Thoracic aorta (tissue), 2 donors: ENCODE measurements around the gene LRMDA. TPM values are rescaled to one million over a fixed set of nuclear protein-coding genes. Genes with fewer than 3 reads are reported as not detected.

ENCODE experiments used
- ATAC-seq: fragments of 150-250 bp; one replicate; pipeline ENCODE4 v1.8.0; 2017; ENCODE audit warnings: low read depth; ENCODE audit not compliant: insufficient number of reproducible peaks, low FRiP score
- DNase-seq: peaks from one replicate; pipeline ENCODE4 v3.0.0-alpha.2; 2020; ENCODE audit warnings: low spot score
- H3K27ac ChIP-seq, 2 donors: fragments of 200-600 bp; sonication (generic); 1 replicate in 1 of 2; 2 replicates in 1 of 2; pipeline ENCODE4 v1.5.1; 2016; ENCODE audit warnings: mild to moderate bottlenecking in 2 of 2, moderate library complexity in 2 of 2
- H3K27me3 ChIP-seq: fragments of 200-600 bp; sonication (generic); replicated peaks from 2 replicates; pipeline ENCODE4 v1.6.0; 2016; ENCODE audit warnings: mild to moderate bottlenecking; ENCODE audit not compliant: insufficient read depth
- H3K36me3 ChIP-seq: fragments of 200-600 bp; sonication (generic); one replicate; pipeline ENCODE4 v1.5.1; 2016
- H3K4me1 ChIP-seq, 2 donors: fragments of 200-600 bp; sonication (generic); 1 replicate in 1 of 2; 2 replicates in 1 of 2; pipeline versions ENCODE4 v1.5.1 to v1.6.0; 2016; ENCODE audit warnings: low read depth in 2 of 2, mild to moderate bottlenecking in 1 of 2; ENCODE audit not compliant: control insufficient read depth in 1 of 2
- H3K4me3 ChIP-seq: fragments of 200-600 bp; sonication (generic); 2 replicates; pipeline ENCODE4 v1.5.1; 2016; ENCODE audit warnings: mild to moderate bottlenecking
- H3K9me3 ChIP-seq: fragments of 200-600 bp; sonication (generic); 2 replicates; pipeline ENCODE4 v1.5.1; 2016
- CTCF ChIP-seq: fragments of 200-600 bp; sonication (generic); IDR thresholded peaks from one replicate; pipeline ENCODE4 v1.5.1; 2019; ENCODE audit warnings: antibody characterized with exemption
- total RNA-seq, 2 donors: library from RNA; depleted of rRNA; stranded (reverse); fragments of >200 nt; gene quantifications; one replicate each; pipeline versions ENCODE4 v1.1.0 to v1.2.3, GENCODE V29; 2016

LRMDA gene
- total RNA-seq, 2 donors from 2014 or later = 8.3 to 36.6 TPM

GRCh38 chr10:75950997-75951589 lies 519.7 kb downstream of the LRMDA start:
- TF ChIP-seq CTCF = no peak
- Histone ChIP-seq H3K4me3 (no peak overlapping the region), H3K4me1 (no peaks in the 10 kb centered on the region), H3K9me3 (no peaks in the 10 kb centered on the region), H3K27me3 (no peaks in the 10 kb centered on the region), H3K36me3 (no peaks in the 10 kb centered on the region), H3K27ac (no peak overlapping the region)
- ATAC-seq (no peak), DNase-seq (no peak)

GRCh38 chr10:75951627-75952026 lies 520.2 kb downstream of the LRMDA start:
- Histone ChIP-seq H3K4me3 (no peak overlapping the region), H3K36me3 (no peaks in the 10 kb centered on the region), H3K27ac (no peak overlapping the region), H3K9me3 (no peaks in the 10 kb centered on the region), H3K27me3 (no peaks in the 10 kb centered on the region), H3K4me1 (no peaks in the 10 kb centered on the region)
- no peak for TF ChIP-seq CTCF
- DNase-seq (no peak), ATAC-seq (no peak)

- H3K4me3 ChIP-seq = no peak overlapping the region
- DNase-seq = no peak
- no peak overlapping the region for H3K27ac ChIP-seq
- no peak for ATAC-seq
- no peaks in the 10 kb centered on the region for H3K27me3 ChIP-seq
- no peaks in the 10 kb centered on the region for H3K36me3 ChIP-seq
- H3K4me1 ChIP-seq = no peaks in the 10 kb centered on the region
- no peaks in the 10 kb centered on the region for H3K9me3 ChIP-seq
- no peak for TF ChIP-seq CTCF
Measured at GRCh38 chr10:75952093-75952492, 520.7 kb downstream of the LRMDA start.

- no peaks in the 10 kb centered on the region for H3K36me3 ChIP-seq
- no peak for ATAC-seq
- no peak overlapping the region for H3K27ac ChIP-seq
- H3K27me3 ChIP-seq = no peaks in the 10 kb centered on the region
- no peaks in the 10 kb centered on the region for H3K9me3 ChIP-seq
- TF ChIP-seq CTCF = no peak
- H3K4me3 ChIP-seq = no peak overlapping the region
- H3K4me1 ChIP-seq = no peaks in the 10 kb centered on the region
- DNase-seq = no peak
Measured at GRCh38 chr10:75954486-75954885, 523.1 kb downstream of the LRMDA start.

- no peak for TF ChIP-seq CTCF
- no peak overlapping the region for H3K27ac ChIP-seq
- H3K9me3 ChIP-seq = no peaks in the 10 kb centered on the region
- no peak for DNase-seq
- H3K4me3 ChIP-seq = no peak overlapping the region
- no peaks in the 10 kb centered on the region for H3K36me3 ChIP-seq
- no peak for ATAC-seq
- no peaks in the 10 kb centered on the region for H3K4me1 ChIP-seq
- H3K27me3 ChIP-seq = no peaks in the 10 kb centered on the region
Measured at GRCh38 chr10:75955973-75956502, 524.6 kb downstream of the LRMDA start.
